Ecto neural progenitor cell (in vitro differentiated cells): ENCODE data around the gene SAMD14.

Experiments used
- DNase-seq: peaks from one replicate; pipeline ENCODE4 v3.0.0-alpha.2; 2018; ENCODE audit warnings: low spot score

Gene SAMD14

GRCh38 chr17:50165066-50165465 is 35.1 kb upstream of the SAMD14 start:
- no peak for DNase-seq

DNA sequence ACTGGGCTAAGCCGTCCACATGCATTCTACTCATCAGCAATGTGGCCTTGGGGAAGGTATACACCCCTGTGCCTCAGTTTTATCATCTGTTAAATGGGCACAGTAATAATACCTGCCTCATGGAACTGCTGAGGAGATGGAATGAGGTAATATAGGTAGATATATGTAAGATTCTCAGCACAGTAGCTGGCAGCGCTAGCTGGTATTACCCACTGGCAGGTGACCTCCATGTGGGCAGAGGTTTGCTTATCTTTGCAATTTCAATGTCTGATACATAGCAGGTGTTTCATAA is 34.7 kb upstream of the SAMD14 start:
- no peak for DNase-seq

DNA sequence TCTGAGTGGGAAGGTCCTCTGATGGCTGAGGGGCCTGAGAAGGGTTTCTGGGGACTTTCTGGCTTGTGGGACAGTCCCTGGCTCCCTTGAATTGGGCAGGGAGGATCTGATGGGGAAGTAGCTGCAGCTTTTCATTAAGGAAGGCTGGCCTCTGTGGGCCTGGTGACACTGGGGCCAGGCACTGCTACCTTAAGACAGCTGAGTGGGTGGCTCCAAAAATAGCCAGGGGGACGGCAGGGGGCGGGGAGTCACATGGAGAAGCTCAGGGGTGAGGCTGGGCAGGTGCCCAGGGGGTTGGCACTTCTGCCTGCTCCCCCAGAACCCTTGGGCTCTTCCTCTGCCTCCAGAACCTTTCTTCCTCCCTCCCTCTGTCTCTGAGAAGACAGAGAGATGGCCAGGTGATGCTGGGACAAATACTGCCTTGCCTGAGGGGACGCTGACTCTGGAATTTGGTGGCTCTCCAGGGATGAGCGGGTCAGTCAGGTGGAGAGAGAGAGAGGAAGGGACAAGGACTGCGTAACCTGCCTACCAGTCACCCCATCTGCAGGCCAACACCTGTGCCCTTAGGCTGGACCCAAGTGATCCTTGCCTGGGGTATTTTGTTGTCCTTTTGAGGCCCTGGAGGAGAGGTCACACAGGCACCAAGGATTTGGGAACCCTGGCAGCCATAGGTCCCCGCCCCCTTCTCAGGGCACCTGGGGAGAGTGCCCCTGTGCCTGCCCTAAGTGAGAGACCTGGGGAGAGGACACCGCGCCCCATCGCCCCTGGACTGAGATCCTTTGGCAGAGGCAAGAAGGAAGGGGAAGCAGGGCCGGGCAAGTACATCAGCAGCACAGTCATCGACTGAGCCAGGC is 34.1 kb upstream of the SAMD14 start:
- DNase-seq: no peak

- no peak for DNase-seq
These were observed 32.7 kb upstream of the SAMD14 start for GRCh38 chr17:50162466-50163254.

DNA sequence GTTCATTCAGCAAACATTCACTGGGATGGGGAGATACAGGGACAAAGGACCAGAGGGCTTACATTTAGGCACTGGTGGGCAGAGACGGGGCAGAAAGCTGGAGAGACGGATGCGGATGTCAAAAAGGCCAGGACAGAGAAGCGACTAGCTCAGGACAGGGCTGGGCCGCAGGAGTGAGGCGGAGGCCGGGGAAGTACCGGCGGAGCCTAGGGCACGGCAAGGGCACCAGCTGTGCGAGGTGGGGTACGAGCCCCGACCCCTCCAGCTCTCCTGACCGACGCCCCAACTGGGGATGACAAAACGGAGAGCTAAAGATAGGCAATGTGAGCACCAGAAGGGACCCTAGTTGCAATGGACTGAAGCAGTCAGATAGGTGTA is 31.9 kb upstream of the SAMD14 start:
- no peak for DNase-seq

DNA sequence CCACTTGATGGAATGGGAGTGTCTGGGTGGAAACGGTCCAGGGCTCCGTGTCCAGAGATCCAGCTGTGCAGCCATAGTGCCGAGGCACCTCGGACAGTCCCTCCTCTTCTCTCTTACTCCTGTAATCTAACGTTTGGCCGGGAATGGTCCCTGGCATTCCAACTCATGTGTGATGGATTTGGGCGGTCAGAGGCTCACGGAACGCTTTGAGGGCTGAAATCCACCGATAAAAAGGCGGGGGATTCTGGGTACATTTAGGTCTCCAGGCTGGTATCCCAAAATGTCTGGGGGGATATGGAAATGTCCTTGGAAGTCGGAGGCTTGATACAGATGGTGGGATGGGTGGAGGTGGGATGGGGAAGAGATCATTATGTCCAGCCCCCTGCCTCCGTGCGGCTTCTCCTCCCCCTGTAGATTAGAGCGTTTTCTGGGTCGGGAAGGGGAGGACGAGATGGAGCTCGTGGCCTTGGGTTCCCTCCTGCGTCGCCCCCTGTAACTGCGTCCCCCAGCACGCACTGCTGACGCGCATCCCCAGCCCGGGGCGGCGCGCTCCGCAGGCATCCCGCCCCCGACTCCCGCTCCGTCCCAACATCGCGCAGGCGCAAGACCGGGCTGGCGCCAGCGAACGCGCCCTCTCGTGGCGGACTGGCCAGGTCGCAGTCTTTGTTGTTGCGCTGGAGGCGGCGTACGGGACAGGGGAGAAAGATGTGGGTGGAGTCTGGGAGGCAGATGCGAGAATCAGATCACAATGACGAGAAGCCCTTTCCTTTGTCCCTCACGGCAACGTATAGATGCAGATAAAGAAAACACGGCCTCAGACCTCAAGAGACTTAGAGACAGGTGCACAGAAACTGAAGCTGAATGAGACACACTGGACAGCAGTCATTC is 31.3 kb upstream of the SAMD14 start:
- peak; percentile 99 for DNase-seq

DNA sequence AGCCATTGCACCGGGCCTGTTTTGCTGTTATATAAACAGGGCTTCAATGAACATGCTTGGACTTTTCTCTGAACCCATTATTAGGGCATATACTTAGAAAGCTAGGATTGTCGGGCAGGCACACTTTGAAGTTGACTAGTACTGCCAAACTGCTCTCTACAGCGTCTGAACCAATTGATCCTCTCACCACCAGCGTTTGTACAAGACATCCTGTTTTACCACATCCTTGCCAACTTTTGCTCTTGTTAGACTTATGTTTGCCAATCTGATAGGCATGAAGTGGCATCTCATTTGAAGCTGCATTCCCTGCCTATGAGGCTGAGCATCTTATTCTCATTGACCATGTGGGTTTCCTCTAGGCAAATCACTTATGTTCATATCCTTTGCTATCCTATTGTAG is 27.9 kb upstream of the SAMD14 start:
- DNase-seq: no peak

DNA sequence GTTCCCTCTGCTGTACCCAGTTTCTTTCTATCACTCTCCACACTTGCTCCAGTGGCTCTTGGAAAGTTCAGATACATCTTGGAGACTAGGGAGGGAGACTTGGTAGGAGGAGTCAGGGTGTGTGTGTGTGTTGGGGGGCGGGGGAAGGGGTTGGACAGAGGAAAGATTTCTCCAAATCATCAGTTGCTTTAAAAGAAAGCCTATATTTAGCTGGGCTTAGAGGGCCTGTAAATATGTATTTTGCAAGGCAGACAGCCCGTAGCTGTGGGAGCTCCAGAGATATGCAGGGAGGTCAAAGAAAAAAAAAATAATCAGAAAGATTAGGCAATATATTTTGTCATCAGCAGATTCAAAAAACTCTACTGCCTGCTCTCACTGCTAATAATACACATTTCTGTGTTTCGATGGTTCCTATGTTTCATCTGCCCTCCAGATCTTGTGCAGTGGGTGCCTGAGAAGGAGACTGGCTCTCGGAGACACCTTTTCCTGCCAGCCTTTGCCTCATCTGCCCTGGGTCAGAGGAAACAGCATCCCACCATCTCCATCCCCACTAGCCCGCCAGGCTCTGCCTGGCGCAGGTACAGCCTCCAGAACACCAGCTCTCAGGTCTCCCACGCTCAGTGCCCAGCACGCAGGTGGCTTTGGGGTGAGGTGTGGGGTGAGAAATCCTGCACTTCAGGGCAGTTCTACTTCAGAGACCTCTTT is 25.3 kb upstream of the SAMD14 start:
- DNase-seq: no peak

- DNase-seq: no peak
These were observed 24.6 kb upstream of the SAMD14 start for GRCh38 chr17:50154604-50155003.

GRCh38 chr17:50153650-50154575 is 24.0 kb upstream of the SAMD14 start:
- DNase-seq: no peak

GRCh38 chr17:50152736-50153135 is 22.8 kb upstream of the SAMD14 start:
- no peak for DNase-seq

- peak; percentile 94 for DNase-seq
These were observed 22.1 kb upstream of the SAMD14 start for GRCh38 chr17:50151937-50152547.

GRCh38 chr17:50151041-50151936 is 21.3 kb upstream of the SAMD14 start:
- peak; percentile 97 for DNase-seq

GRCh38 chr17:50150354-50151040 is 20.5 kb upstream of the SAMD14 start, which contains the start of gene PPP1R9B:
Gene PPP1R9B (minus strand): TSS chr17:50150677. CDS start chr17:50150513, 164 bp downstream.
- DNase-seq: no peak

DNA sequence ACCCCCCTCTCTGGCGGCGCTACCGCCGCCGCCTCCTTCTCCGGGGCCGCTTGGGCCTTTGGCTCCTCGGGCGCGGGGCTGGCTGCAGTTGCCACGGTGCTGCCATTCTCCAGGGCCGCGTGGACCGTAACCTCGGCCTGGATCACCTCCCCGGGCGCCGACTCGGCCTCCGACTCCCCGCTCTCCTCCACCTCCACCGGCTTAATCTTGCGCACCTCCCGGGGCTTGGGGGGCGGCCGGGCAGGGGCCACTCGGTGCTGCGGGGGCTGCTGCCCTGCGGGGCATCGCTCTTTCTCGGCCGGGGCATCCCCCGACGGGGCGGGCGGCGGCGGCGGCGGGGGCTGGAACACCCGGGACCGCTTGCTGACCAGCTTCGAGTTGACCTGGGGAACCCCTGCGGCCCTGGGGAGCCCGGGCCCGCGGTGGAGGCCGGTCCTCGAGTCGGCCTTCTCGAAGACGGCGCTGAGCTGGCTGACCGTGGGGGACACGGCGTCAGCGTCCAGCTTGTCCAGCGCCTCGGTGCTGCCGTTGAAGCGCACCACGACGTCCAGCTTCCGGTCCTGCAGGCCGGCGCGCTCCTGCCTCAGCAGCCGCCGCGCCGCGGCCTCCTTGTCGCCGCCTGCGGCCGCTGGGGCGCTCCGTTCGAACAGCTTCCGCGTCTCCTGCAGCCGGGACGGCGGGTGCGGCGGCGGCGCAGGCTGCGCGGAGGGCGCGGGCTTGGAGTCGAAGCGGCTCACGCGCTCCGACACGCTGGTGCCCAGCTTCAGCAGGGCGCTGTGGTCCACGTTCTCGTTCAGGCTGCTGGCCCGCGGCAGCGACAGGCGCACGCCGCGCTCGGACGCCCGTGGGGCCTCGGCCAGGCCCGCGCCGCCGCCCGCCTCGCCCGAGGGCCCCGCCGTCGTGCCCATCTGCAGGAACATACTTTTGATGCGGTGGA is 19.7 kb upstream of the SAMD14 start:
- peak; percentile 83 for DNase-seq

DNA sequence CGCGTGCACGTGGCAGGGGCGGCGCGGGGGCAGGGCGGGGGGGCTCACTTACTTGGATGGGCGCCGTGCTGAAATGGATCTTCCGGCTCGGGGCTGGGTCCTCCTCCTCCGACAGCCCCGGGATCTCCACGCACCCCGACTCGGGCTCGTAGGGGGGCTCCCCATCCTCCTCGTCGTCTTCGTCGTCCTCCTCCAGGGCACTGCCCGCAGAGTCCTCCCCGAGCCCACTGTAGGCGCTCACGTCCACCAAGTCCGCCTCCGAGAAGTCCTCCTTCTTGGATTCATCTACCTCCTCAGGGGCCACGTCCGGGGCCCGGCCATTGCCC is 19.1 kb upstream of the SAMD14 start:
- DNase-seq: no peak

GRCh38 chr17:50148226-50149090 is 18.5 kb upstream of the SAMD14 start:
- peak; percentile 73 for DNase-seq
